Measurements from ENCODE around the gene FOCAD.

The FOCAD gene, protein sequence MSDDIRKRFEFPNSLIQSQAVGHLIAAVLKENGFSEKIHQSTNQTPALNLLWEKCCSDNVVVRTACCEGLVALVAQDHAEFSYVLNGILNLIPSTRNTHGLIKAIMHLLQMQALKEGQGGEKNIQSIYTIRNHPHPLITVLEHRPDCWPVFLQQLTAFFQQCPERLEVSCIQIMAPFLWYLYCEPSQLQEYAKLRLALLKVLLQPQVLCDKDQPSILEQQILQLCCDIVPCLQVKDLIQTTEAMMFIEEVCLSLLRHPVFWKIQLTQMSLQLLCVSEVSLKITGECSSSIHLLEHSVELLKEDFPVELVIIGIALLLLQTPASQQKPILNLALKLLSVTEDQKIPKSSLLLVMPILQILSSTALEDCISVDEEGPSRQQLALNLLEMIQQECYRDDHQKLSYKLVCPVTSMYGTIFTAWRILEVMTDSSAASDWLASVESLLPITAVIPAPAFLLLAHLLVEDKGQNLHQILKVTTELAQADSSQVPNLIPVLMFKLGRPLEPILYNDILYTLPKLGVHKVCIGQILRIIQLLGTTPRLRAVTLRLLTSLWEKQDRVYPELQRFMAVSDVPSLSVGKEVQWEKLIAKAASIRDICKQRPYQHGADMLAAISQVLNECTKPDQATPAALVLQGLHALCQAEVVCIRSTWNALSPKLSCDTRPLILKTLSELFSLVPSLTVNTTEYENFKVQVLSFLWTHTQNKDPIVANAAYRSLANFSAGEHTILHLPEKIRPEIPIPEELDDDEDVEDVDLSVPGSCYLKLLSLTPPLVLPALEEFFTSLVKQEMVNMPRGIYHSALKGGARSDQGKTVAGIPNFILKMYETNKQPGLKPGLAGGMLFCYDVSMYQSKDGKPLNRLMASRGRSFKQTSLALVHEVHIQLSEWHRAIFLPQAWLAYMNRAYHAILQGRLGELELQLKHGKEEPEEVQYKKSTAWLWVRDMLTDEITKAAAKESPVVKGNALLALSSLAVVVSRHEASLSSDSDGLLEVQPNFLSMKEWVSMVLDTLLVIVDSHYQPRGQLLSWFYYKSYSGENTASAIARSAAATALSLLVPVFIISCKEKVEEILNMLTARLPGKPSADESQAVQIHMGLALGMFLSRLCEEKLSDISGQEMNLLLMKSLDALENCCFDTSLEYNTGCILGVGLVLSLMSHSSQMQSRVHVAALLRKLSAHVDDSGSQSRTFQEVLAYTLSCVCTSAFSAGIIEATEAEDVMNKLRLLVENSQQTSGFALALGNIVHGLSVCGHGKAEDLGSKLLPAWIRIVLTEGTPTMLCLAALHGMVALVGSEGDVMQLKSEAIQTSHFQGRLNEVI (N-terminal part only)

DNA sequence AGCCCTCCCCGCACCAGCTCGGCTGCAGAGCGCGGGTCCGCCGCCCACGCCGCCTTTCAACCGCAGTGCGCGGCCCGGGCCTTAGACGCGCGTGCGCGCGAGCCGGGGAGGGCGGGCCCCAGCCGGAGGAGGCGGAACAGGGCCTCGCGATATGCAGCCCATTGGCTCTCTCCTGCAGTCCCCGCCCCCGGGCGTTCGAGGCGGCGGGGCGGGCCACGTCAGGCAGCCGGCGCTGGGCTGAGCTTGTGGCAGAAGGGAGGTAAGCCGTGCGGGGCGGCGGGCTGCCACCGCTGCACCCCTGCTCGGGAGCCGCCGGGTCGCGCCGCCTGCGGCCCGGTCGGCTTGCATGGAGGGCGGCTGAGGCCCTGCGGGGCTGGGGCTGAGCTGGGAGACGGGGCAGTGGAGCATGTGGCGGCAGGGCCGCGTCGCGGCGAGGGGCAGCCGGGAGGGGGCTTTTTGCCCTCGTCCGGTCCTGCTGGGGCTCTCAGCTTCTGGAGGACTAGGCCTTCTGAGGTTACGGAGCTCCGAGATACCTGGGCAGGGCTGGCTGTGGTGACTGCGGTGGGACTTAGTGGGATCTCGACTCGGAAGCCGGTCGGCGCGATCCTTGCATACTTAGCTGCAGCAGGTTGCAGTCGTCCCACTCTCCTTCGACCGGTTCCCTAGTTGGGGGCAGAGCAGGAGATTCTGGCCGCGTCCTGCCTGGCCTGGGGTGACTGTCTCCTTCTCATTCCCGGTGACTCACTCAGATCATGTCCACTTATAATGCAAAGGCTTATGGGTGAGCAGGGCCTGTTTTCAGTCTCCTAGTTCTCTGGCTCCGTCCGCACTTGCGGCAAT, at the start of gene FOCAD:
FOCAD (plus strand) TSS at position 225 of the 840 bp plus-strand sequence. CDS start 31,095 bp downstream, outside the sequence.
- peak; percentile 78 to 93 for DNase-seq (ENCODE audit: extremely low read depth in 1 of 2, low read depth in 1 of 2)

DNA sequence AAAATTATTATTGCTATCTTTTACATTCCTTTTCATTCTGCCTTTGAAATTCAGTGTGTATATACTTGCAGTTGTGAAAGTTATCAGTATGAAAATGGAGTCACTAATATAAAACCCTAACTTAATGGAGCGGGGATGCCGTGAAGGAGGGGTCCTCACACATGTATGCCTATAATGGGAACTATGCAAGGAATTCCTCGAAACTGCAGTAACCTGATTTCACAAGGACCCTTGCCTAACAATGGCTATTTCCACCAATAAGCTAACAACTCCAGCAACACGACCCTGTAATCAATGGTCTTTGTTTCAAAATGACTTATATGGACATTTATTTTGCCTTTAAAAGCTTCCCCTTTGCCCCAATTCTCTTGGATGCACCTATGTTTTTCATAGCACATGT, 49.2 kb upstream of the FOCAD start:
- no peak for DNase-seq (ENCODE audit: extremely low read depth in 1 of 2, low read depth in 1 of 2)

DNA sequence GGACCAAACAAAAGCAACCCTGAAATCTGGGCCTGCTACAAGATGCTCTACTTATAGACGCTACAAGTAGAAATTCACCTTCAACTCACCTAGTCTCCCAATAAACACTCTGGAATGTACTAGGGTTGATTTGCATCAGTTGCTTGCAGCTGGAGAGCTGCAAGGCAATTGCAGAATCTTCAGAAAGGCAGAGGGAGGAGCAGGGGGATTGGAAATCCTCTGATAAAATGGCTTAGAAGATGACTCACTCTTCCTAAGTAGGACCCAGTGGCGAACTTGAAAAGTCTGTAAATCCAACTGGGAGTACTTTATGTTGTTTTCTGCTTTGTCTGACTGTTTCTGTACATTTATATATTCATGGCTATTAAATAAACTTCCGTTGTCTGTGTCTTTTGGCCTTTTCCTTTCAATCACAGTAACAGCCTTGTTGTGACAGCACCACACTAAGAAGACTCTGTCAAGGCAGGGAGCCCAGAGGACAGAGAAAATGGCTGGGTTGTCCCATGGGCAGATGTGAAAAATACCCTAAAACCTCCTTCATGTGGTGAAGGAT, 47.1 kb upstream of the FOCAD start:
- DNase-seq (ENCODE audit: extremely low read depth in 1 of 2, low read depth in 1 of 2), result no peak

DNA sequence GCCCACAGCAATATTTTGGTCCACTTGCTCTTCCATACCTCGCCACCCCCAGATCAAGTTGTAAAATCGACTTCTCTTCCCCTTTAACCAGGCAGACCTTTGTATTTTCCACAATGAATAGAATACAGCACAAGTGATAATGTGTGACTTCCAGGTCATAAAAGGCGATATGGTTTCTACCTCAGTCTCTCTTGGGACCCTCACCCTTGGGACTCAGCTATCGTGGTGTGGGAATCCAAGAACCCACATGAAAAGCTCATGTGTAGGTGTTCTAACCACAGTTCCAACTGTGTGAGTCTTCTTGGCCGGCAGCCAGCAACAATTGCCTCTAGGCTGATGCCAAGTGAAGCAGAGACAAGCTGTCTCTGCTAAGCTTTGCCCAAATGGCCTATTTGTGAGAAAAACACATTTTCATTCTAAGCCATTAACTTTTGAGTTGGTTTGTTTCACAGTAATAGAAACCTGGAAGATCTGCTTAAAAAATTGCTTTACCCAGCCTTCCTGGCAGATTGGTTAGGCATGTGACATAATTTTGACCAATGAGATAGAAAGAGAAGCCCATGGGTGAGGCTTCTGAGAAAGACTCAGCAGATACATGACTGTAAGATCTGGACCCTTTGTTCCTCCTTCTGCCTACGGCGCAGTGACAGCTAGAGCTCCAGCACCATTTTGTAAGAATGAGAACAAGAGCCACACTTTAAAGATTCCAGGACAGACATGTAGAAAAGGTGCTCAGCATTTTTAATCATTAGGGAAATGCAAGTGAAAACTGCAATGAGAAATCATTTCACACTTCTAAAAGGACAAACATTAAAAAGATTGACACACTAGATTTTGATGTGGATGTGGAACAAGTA, 43.5 kb upstream of the FOCAD start:
- peak in 1 of 2 donors; percentile 69 for DNase-seq (ENCODE audit: extremely low read depth in 1 of 2, low read depth in 1 of 2)

DNA sequence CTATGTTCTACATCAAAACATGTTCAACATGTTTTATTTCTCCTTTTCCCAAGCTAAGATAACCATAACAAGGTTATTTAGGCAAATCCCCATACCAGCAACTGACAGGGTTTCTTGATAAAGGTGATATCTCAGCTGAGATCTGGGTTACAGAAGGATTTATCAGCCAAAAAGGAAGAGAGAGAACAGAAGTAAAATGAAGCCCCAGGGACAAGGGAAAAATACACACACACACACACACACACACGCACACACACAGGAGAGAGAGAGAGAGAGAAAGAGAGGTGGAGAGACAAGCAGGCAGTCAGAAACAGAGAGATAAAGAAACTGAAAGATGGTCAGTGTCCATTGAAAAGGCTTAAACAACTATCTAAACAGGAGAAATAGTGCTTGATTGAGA, 42.0 kb upstream of the FOCAD start:
- DNase-seq (ENCODE audit: extremely low read depth in 1 of 2, low read depth in 1 of 2), result no peak

DNA sequence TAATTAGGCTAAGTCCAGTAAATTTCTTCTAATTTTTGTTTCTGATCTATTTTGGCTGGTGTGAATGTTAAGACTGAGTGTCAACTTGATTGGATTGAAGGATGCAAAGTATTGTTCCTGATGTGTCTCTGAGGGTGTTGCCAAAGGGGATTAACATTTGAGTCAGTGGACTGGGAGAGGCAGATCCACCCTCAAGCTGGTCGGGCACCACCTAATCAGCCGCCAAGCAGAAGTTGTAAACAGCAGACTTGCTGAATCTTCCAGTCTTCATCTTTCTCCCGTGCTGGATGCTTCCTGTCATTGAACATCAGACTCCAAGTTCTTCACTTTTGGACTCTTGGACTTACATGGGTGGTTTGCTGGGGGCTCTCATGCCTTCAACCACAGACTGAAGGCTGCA, 40.4 kb upstream of the FOCAD start:
- no peak for DNase-seq (ENCODE audit: extremely low read depth in 1 of 2, low read depth in 1 of 2)

DNA sequence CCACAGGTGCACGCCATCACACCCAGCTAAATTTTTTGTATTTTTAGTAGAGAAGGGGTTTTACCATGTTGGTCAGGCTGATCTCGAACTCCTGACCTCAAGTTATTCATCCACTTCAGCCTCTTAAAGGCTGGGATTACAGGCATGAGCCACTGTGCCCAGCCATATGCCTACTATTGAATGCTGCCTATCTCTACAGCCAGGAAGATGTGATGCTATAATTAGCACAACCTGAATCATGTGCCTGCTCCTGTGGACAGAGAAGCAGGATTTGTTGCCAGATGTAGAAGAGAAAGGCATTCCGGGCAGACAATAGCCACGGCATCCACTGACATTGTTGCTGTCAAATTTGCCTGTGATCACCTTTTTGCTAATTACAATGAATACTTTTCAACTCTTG, 37.4 kb upstream of the FOCAD start:
- no peak for DNase-seq (ENCODE audit: extremely low read depth in 1 of 2, low read depth in 1 of 2)

DNA sequence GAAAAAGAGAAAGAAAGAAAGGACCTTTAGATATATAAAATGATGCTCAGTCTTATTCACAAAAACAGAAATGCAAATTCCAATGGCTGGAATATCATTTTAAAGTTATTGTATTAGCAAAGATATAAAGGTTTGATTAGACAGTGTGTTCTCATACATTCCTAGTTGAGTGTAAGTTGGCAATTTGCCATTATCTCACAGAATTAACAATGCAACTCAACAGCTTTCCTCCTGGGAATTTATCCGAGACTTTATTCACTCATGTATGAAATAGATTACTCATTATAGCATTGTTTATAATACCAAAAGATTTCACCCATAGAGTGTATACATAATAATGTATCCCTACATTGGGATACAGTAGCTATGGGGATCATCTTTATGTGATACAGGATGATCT, 34.7 kb upstream of the FOCAD start:
- DNase-seq (ENCODE audit: extremely low read depth in 1 of 2, low read depth in 1 of 2), result no peak

DNA sequence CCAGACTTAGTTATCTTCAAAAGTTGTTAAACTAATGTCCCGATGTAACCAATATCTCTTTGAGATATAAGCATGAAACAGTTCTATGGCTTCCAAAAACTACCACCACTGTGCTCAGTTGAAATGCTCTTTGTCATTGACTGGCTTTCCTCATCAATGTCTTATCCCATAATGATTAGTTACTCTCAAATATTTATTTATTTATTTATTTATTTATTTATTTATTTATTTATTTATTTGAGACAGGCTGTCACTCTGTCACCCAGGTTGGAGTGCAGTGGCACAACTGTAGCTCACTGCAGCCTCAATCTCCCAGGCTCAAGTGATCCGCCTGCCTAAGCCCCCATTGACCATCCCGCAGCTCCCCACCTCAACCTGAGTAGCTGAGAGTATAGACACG, 33.7 kb upstream of the FOCAD start:
- DNase-seq (ENCODE audit: extremely low read depth in 1 of 2, low read depth in 1 of 2), result no peak

DNA sequence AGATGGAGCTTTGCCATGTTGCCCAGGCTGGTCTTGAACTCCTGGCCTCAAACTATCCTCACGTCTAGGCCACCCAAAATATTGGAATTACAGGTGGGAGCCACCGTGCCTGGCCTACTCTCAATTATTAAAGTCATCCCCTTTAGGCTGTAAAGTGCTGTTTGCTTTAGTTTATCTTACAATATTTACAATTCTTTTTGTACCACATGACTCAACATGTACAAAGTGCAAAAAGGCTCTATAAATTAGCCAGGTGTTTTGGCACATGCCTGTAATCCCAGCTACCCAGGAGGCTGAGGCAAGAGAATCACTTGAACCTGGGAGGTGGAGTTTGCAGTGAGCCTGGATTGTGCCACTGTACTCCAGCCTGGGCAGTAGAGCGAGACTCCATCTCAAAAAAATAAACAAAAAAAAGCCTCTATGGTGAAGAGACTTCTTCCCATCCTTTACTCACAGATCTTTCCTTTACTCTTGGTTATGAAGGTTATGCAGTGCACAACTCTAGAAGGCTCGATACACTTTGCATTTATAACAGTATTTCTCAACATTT, 33.2 kb upstream of the FOCAD start:
- DNase-seq (ENCODE audit: extremely low read depth in 1 of 2, low read depth in 1 of 2), result no peak

DNA sequence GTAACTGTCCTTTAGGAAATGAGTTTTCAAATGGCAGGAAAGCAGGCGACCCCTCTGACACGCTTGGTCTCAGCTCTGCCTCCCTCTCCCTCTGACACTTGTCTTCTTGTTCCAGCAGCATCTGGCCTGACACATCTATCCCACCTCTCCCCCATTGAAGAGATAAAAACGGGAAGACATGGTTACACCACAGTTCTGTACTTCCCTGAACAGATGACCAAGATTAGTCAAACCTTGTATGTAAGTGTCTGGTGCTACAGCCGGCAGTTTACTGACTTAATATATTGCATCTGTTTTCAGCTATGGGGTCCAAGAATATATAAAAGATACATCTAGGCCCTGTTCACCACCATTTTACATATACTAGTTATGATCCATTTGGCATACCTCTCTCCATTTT, 32.1 kb upstream of the FOCAD start:
- DNase-seq (ENCODE audit: extremely low read depth in 1 of 2, low read depth in 1 of 2), result no peak

DNA sequence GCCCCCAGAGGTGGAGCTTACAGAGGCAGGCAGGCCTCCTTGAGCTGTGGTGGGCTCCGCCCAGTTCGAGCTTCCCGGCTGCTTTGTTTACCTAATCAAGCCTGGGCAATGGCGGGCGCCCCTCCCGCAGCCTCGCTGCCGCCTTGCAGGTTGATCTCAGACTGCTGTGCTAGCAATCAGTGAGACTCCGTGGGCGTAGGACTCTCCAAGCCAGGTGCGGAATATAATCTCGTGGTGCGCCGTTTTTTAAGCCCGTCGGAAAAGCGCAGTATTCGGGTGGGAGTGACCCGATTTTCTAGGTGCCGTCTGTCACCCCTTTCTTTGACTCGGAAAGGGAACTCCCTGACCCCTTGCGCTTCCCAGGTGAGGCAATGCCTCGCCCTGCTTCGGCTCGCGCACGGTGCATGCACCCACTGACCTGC, 25.8 kb upstream of the FOCAD start:
- peak in 1 of 2 donors; percentile 2 for DNase-seq (ENCODE audit: extremely low read depth in 1 of 2, low read depth in 1 of 2)

DNA sequence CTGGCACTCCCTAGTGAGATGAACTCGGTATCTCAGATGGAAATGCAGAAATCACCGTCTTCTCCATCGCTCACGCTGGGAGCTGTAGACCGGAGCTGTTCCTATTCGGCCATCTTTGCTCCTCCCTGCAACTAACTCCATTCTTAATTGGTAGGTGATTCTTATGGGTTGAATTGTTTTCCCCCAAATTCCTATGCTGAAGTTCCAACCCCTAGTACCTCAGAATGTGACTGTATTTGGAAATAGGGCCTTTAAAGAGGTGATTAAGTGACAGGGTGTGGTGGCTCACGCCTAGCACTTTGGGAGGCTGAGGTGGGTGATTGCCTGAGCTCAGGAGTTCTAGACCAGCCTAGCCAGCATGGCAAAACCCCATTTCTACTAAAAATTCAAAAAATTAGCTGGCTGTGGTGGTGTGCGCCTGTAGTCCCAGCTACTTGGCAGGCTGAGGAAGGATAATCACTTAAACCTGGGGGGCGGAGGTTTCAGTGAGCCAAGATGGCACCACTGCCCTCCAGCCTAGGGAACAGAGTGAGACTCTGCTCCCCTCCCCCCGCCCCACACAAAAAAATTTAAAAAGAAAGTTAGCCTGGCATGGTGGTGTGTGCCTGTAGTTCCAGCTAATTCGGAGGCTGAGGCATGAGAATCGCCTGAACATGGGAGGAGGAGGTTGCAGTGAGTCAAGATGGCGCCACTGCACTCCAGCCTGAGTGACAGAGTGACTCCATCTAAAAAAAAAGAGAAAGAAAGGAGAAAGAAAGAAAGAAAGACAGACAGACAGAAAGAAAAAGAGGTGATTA, 25.2 kb upstream of the FOCAD start:
- no peak for DNase-seq (ENCODE audit: extremely low read depth in 1 of 2, low read depth in 1 of 2)

DNA sequence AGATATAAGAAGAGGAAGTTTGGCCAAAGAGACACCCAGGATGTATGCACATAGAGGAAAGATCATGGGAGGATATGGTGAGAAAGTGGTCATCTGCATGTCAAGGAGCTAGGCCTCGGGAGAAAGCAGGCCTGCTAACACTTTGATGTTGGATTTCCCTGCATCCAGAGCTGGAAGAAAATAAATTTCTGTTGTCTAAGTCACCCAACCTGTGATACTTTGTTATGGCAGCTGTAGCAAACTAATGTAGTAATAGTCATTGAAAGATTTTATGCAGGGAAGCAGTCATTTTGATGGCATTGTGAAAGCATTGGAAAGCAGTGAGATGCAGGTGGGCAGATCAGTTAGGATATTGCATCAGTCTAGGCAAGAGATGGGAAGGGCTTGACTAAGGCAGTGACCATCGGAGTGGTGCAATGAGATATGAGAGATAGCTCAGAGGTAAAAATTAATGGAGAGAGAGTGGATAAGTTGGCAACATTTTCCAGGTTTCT, 24.5 kb upstream of the FOCAD start:
- no peak for DNase-seq (ENCODE audit: extremely low read depth in 1 of 2, low read depth in 1 of 2)

DNA sequence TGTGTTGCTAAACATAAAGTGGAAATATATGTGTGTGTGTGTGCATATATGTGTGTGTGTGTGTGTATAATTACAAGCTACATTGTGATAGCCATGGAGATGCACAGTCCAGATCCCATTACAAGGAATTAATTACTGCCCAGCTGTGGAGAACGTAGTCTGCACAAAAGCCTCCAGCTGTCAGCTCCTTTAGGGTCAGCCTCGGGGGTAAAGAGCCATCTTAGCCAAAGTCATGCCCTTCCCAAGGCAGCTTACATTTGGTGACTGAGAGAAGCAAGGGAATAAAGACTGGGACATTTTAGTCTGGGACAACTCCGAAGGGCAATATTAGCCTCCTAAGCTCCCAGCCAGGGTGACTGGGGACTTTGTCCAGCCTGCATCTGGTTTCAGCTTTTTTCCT, 21.9 kb upstream of the FOCAD start:
- no peak for DNase-seq (ENCODE audit: extremely low read depth in 1 of 2, low read depth in 1 of 2)

DNA sequence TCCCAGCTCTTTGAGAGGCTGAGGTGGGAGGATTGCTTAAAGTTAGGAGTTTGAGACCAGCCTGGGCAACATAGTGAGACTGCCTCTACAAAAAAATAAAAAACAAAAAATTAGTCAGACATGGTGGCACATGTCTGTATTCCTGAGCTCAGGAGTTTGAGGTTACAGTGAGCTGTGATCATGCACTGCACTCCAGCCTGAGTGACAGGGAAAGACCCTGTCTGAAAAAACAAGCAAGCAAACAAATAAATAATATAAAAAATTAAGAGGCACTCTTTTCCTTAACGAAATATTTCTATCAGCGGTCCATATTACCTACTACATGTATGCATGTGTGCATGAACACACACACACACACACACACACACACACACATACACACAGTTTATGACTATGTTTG, 20.9 kb upstream of the FOCAD start:
- no peak for DNase-seq (ENCODE audit: extremely low read depth in 1 of 2, low read depth in 1 of 2)

DNA sequence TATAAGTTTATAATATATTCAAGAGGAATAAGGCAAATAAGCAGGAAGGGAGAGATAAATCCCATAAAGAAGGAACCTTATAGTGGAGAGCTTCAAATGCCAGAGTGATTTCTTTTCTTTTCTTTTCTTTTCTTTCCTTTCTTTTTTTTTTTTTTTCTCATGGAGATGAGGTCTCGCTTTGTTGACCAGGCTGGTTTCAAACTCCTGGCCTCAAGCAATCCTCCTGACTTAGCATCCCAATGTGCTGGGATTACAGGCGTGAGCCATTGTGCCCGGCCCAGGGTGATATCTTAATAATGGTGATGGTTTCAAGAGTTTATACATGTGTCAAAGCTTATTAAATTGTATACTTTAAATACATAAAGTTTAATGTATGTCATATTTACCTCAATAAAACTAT, 19.6 kb upstream of the FOCAD start:
- no peak for DNase-seq (ENCODE audit: extremely low read depth in 1 of 2, low read depth in 1 of 2)

DNA sequence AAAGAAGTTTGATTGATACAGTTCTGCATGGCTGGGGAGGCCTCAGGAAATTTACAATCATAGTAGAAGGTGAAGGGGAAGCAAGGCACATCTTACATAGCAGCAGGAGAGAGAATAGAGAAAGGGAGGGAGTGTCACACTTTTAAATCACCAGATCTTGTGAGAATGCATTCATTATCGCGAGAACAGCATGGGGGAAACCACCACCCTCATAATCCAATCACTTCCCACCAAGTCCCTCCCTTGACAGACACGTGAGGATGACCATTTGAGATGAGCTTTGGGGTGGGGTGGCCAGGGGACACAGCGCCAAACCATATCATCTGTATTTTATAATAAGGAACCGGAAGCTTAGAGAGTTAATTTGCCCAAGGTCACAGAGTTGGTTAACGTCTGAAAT, 13.7 kb upstream of the FOCAD start:
- no peak for DNase-seq (ENCODE audit: extremely low read depth in 1 of 2, low read depth in 1 of 2)

Data from activated CD8-positive, alpha-beta memory T cell treated with anti-CD3 and anti-CD28 coated beads for 1 hour (primary cell).